ENCODE results near the gene EMP2.
"Not testable (repeated sequence)": the region's sequence is repeated elsewhere in the genome, so short reads cannot be mapped to it uniquely, and the experiment has no call there.

Gene EMP2

GRCh38 chr16:10579965-10580882, at the start of gene EMP2:
Gene EMP2 (minus strand): TSS chr16:10580598. CDS start chr16:10547617, 32,981 bp downstream.
- peak within 1 kb of the TSS; percentile 67 for H3K4me3 ChIP-seq (ENCODE audit: low read depth, low read length)

- no peak overlapping the region for H3K4me3 ChIP-seq (ENCODE audit: low read depth, low read length)
Measured at GRCh38 chr16:10629592-10629963, 49.2 kb upstream of the EMP2 start.

- H3K4me3 ChIP-seq (ENCODE audit: low read depth, low read length) = no peak overlapping the region
Measured at GRCh38 chr16:10625595-10626357, 45.4 kb upstream of the EMP2 start.

GRCh38 chr16:10624527-10624926, 44.1 kb upstream of the EMP2 start:
- no peak overlapping the region for H3K4me3 ChIP-seq (ENCODE audit: low read depth, low read length)

GRCh38 chr16:10623059-10623458, 42.7 kb upstream of the EMP2 start:
- H3K4me3 ChIP-seq (ENCODE audit: low read depth, low read length) = no peak overlapping the region

GRCh38 chr16:10622036-10622921, 41.9 kb upstream of the EMP2 start:
- no peak overlapping the region for H3K4me3 ChIP-seq (ENCODE audit: low read depth, low read length)

GRCh38 chr16:10621216-10621949, 41.0 kb upstream of the EMP2 start:
- not testable (repeated sequence) for H3K4me3 ChIP-seq (ENCODE audit: low read depth, low read length)

GRCh38 chr16:10620120-10620519, 39.7 kb upstream of the EMP2 start:
- H3K4me3 ChIP-seq (ENCODE audit: low read depth, low read length) = no peak overlapping the region

- peak overlapping the region; percentile 39 for H3K4me3 ChIP-seq (ENCODE audit: low read depth, low read length)
Measured at GRCh38 chr16:10619271-10619849, 39.0 kb upstream of the EMP2 start.

GRCh38 chr16:10618710-10619209, 38.4 kb upstream of the EMP2 start:
- H3K4me3 ChIP-seq (ENCODE audit: low read depth, low read length) = no peak overlapping the region

- H3K4me3 ChIP-seq (ENCODE audit: low read depth, low read length) = no peak overlapping the region
Measured at GRCh38 chr16:10617662-10618420, 37.4 kb upstream of the EMP2 start.

- H3K4me3 ChIP-seq (ENCODE audit: low read depth, low read length) = no peak overlapping the region
Measured at GRCh38 chr16:10616756-10617640, 36.6 kb upstream of the EMP2 start.

GRCh38 chr16:10616419-10616755, 36.0 kb upstream of the EMP2 start:
- H3K4me3 ChIP-seq (ENCODE audit: low read depth, low read length) = no peak overlapping the region

GRCh38 chr16:10614685-10615084, 34.3 kb upstream of the EMP2 start:
- no peak overlapping the region for H3K4me3 ChIP-seq (ENCODE audit: low read depth, low read length)

GRCh38 chr16:10613785-10614485, 33.5 kb upstream of the EMP2 start:
- H3K4me3 ChIP-seq (ENCODE audit: low read depth, low read length) = no peak overlapping the region

GRCh38 chr16:10612649-10613179, 32.3 kb upstream of the EMP2 start:
- no peak overlapping the region for H3K4me3 ChIP-seq (ENCODE audit: low read depth, low read length)

- no peak overlapping the region for H3K4me3 ChIP-seq (ENCODE audit: low read depth, low read length)
Measured at GRCh38 chr16:10611825-10612342, 31.5 kb upstream of the EMP2 start.

All from iPS-11a (cell line).